Caco-2 (cell line): ENCODE data around the gene TRIM15. TPM values are rescaled to one million over a fixed set of nuclear protein-coding genes. Genes with fewer than 3 reads are reported as not detected.

Experiments used
- BruUV-seq: library from RNA; stranded (reverse); fragments of 400-500 nt; replicated peaks from 2 replicates; lab custom pipeline; 2021; lab: Mats Ljungman, UMichigan
- CTCF ChIA-PET: fragments of 300-600 bp; sonication (Branson Sonifier 250); formaldehyde crosslinking; loops from one replicate; lab custom pipeline; 2022; ENCODE audit warnings: antibody characterized with exemption; lab: Charles Lee
- POLR2A ChIA-PET: fragments of 300-600 bp; sonication (Branson Sonifier 250); formaldehyde crosslinking; loops from one replicate; lab custom pipeline; 2022; ENCODE audit warnings: antibody characterized with exemption; lab: Charles Lee
- DNase-seq, 2 experiments: peaks; one replicate each; pipeline versions ENCODE4 v3.0.0 to v3.0.0-alpha.2; 2020 to 2022
- H3K27me3 ChIP-seq: replicated peaks from 2 replicates; pipeline ENCODE4 v1.6.0; 2011; ENCODE audit warnings: low read length; ENCODE audit not compliant: control insufficient read depth, insufficient read depth
- H3K36me3 ChIP-seq: 2 replicates; pipeline ENCODE4 v1.5.1; 2011; ENCODE audit warnings: low read length; ENCODE audit not compliant: control insufficient read depth, insufficient read depth
- H3K4me1 ChIP-seq: fragments of 250-450 bp; sonication (Bioruptor Pico); 2 replicates; pipeline ENCODE4 v1.5.1; 2020; ENCODE audit warnings: mild to moderate bottlenecking
- H3K4me3 ChIP-seq: 2 replicates; pipeline ENCODE4 v1.5.1; 2011; ENCODE audit warnings: low read depth, mild to moderate bottlenecking, control low read depth, low read length
- H3K9me3 ChIP-seq: fragments of 250-450 bp; sonication (Bioruptor Pico); 2 replicates; pipeline ENCODE4 v1.5.1; 2020; ENCODE audit warnings: mild to moderate bottlenecking, moderate library complexity
- H3K27ac Mint-ChIP-seq: one replicate; pipeline ENCODE4 v1.8.0; 2022; ENCODE audit warnings: mixed read lengths; ENCODE audit not compliant: unreplicated experiment
- H3K27me3 Mint-ChIP-seq: one replicate; pipeline ENCODE4 v1.8.0; 2022; ENCODE audit warnings: mixed read lengths; ENCODE audit not compliant: insufficient read depth, unreplicated experiment
- H3K36me3 Mint-ChIP-seq: one replicate; pipeline ENCODE4 v1.8.0; 2022; ENCODE audit warnings: mild to moderate bottlenecking, mixed read lengths; ENCODE audit not compliant: insufficient read depth, unreplicated experiment
- H3K4me1 Mint-ChIP-seq: one replicate; pipeline ENCODE4 v1.8.0; 2022; ENCODE audit warnings: low read depth, mixed read lengths; ENCODE audit not compliant: unreplicated experiment
- H3K4me3 Mint-ChIP-seq: one replicate; pipeline ENCODE4 v1.8.0; 2022; ENCODE audit warnings: mild to moderate bottlenecking, moderate library complexity, mixed read lengths; ENCODE audit not compliant: unreplicated experiment
- H3K9me3 Mint-ChIP-seq: one replicate; pipeline ENCODE4 v1.8.0; 2022; ENCODE audit warnings: mixed read lengths; ENCODE audit not compliant: unreplicated experiment
- CTCF ChIP-seq, 2 experiments: fragments of 200-600 bp in 1 of 2; IDR thresholded peaks; 1 replicate in 1 of 2; 2 replicates in 1 of 2; pipeline versions ENCODE4 v1.5.1 to v1.8.0; 2011 to 2022; ENCODE audit warnings: antibody characterized with exemption in 1 of 2, control low read depth in 1 of 2, inconsistent platforms in 1 of 2, low read depth in 1 of 2, low read length in 1 of 2, mild to moderate bottlenecking in 1 of 2, moderate library complexity in 1 of 2; ENCODE audit not compliant: insufficient read depth in 1 of 2, severe bottlenecking in 1 of 2, unreplicated experiment in 1 of 2
- intact Hi-C: fragments of 100-400 bp; cut with micrococcal nuclease; formaldehyde crosslinking; loops from one replicate; pipeline ENCODE4 v1.10.0; 2022; ENCODE audit not compliant: unreplicated experiment
- total RNA-seq: library from RNA; stranded (reverse); gene quantifications from 2 replicates; pipeline ENCODE4 v1.2.3, GENCODE V29; 2022

The TRIM15 gene
- total RNA-seq, 1 experiment from 2014 or later = 6.9 TPM

- no peak for DNase-seq
- no peaks in the 10 kb centered on the region for H3K9me3 Mint-ChIP-seq
- Histone ChIP-seq H3K4me1 (peaks cover 52% of the 10 kb centered on the region), H3K36me3 (0 out of 2 replicates have a peak, but pooled peaks cover 2% of the 10 kb centered on the region), H3K9me3 (no peaks in the 10 kb centered on the region), H3K27me3 (no peaks in the 10 kb centered on the region), H3K4me3 (peak overlapping the region; percentile 22)
- no peak for TF ChIP-seq CTCF (IDR thresholded peaks at IDR 0.05; ENCODE audit: insufficient read depth in 1 of 2, low read depth in 1 of 2, low read length in 1 of 2, severe bottlenecking in 1 of 2, unreplicated experiment in 1 of 2)
- POLR2A ChIA-PET = interaction anchor here (0.5 to 1.1 kb wide), 3 partner anchors 22 to 118 kb away, joined by 3 to 6 read pairs (median 3); no protein-coding TSS in a partner anchor
- CTCF ChIA-PET = interaction anchor here (1.1 kb wide), 1 partner anchor 14 kb away, joined by 3 read pairs; no protein-coding TSS in a partner anchor
- peak overlapping the region; percentile 68 for H3K4me3 Mint-ChIP-seq
- H3K27me3 Mint-ChIP-seq = no peaks in the 10 kb centered on the region
- H3K4me1 Mint-ChIP-seq = peaks cover 45% of the 10 kb centered on the region
- intact Hi-C loops = loop anchor here (2.0 kb wide), 1 partner anchor 45 kb away; the partner anchor contains the start of gene TRIM15
- H3K27ac Mint-ChIP-seq = peak overlapping the region; percentile 82
- H3K36me3 Mint-ChIP-seq = peaks cover 32% of the 10 kb centered on the region
- BruUV-seq = TSS peak; percentile 94
These were observed 44.4 kb downstream of the TRIM15 start for GRCh38 chr6:30207619-30208295.

- intact Hi-C loops = loop anchor here (5.0 kb wide), 2 partner anchors 116 to 506 kb away; partner anchors contain the start of genes MDC1 and TRIM39
- Histone ChIP-seq H3K4me3 (no peak overlapping the region), H3K4me1 (peaks cover 44% of the 10 kb centered on the region), H3K27me3 (no peaks in the 10 kb centered on the region), H3K9me3 (no peaks in the 10 kb centered on the region), H3K36me3 (no peaks in the 10 kb centered on the region)
- H3K4me1 Mint-ChIP-seq = peaks cover 41% of the 10 kb centered on the region
- no TSS peak for BruUV-seq
- H3K27ac Mint-ChIP-seq = no peak overlapping the region
- H3K36me3 Mint-ChIP-seq = peaks cover 36% of the 10 kb centered on the region
- H3K4me3 Mint-ChIP-seq = peak overlapping the region; percentile 93
- TF ChIP-seq CTCF (IDR thresholded peaks at IDR 0.05; ENCODE audit: insufficient read depth in 1 of 2, low read depth in 1 of 2, low read length in 1 of 2, severe bottlenecking in 1 of 2, unreplicated experiment in 1 of 2) = no peak
- H3K9me3 Mint-ChIP-seq = no peaks in the 10 kb centered on the region
- CTCF ChIA-PET = no interaction called here
- no peaks in the 10 kb centered on the region for H3K27me3 Mint-ChIP-seq
- DNase-seq = no peak
- POLR2A ChIA-PET = no interaction called here
These were observed 48.0 kb downstream of the TRIM15 start for GRCh38 chr6:30211306-30211705.

GRCh38 chr6:30211899-30212298 lies 48.6 kb downstream of the TRIM15 start:
- Mint-ChIP-seq H3K9me3 (no peaks in the 10 kb centered on the region), H3K36me3 (peaks cover 36% of the 10 kb centered on the region), H3K4me3 (peak overlapping the region; percentile 93), H3K27ac (peak overlapping the region; percentile 97), H3K4me1 (peaks cover 35% of the 10 kb centered on the region), H3K27me3 (no peaks in the 10 kb centered on the region)
- no peaks in the 10 kb centered on the region for H3K9me3 ChIP-seq
- TF ChIP-seq CTCF (IDR thresholded peaks at IDR 0.05; ENCODE audit: insufficient read depth in 1 of 2, low read depth in 1 of 2, low read length in 1 of 2, severe bottlenecking in 1 of 2, unreplicated experiment in 1 of 2) = no peak
- H3K27me3 ChIP-seq = no peaks in the 10 kb centered on the region
- CTCF ChIA-PET = no interaction called here
- intact Hi-C loops = loop anchor here (5.0 kb wide), 2 partner anchors 115 to 505 kb away; partner anchors contain the start of genes MDC1 and TRIM39
- no TSS peak for BruUV-seq
- peak overlapping the region; percentile 80 for H3K4me3 ChIP-seq
- POLR2A ChIA-PET = interaction anchor here (1.4 kb wide), 1 partner anchor 114 kb away, joined by 10 read pairs; the partner anchor contains the start of gene TRIM39
- DNase-seq = no peak
- no peaks in the 10 kb centered on the region for H3K36me3 ChIP-seq
- peaks cover 38% of the 10 kb centered on the region for H3K4me1 ChIP-seq
